ENCODE data around the gene DHRS4L2. TPM values are rescaled to one million over a fixed set of nuclear protein-coding genes. Genes with fewer than 3 reads are reported as not detected.
"Not testable (repeated sequence)": the region's sequence is repeated elsewhere in the genome, so short reads cannot be mapped to it uniquely, and the experiment has no call there.

Gene DHRS4L2
- polyA plus RNA-seq, 3 donors, result 22.1 to 46.6 (median 42.6) TPM

- Histone ChIP-seq H3K79me2 (ENCODE audit: insufficient read depth, low read length) (peaks cover 14% of the 10 kb centered on the region), H3K9me3 (replicated peaks in 1 of 2; ENCODE audit: control insufficient read depth in 1 of 2, insufficient read depth in 1 of 2, low read length in 2 of 2) (peaks cover 7 to 11% of the 10 kb centered on the region in 2 donors), H3K27me3 (ENCODE audit: control insufficient read depth in 2 of 2, insufficient read depth in 2 of 2, low read length in 2 of 2) (no peaks in the 10 kb centered on the region), H3K36me3 (replicated peaks in 1 of 2; ENCODE audit: control insufficient read depth in 1 of 2, insufficient read depth in 2 of 2, low read length in 2 of 2) (peaks cover 3 to 4% of the 10 kb centered on the region in 2 donors), H3K4me3 (replicated peaks in 1 of 3; ENCODE audit: low read depth in 2 of 3, low read length in 3 of 3) (no peak overlapping the region), H3K4me2 (replicated peaks; ENCODE audit: extremely low read depth, low read length, poor library complexity, severe bottlenecking) (no peak overlapping the region), H2AFZ (ENCODE audit: insufficient read depth, low read depth, low read length, poor library complexity, severe bottlenecking) (no peak overlapping the region), H3K4me1 (ENCODE audit: control insufficient read depth in 1 of 2, insufficient read depth in 2 of 2, low read length in 2 of 2) (peaks cover 13 to 23% of the 10 kb centered on the region in 2 donors), H3K9ac (ENCODE audit: insufficient read depth, low read length, poor library complexity, severe bottlenecking) (no peak overlapping the region), H4K20me1 (ENCODE audit: insufficient read depth, low read length) (peaks cover 5% of the 10 kb centered on the region), H3K27ac (ENCODE audit: low read depth in 1 of 2, low read length in 2 of 2) (no peak overlapping the region)
- Mint-ChIP-seq H3K4me3 (no peak overlapping the region), H3K27me3 (ENCODE audit: low read depth in 3 of 3) (no peaks in the 10 kb centered on the region), H3K9me3 (peaks cover 5 to 12% (median 8%) of the 10 kb centered on the region in 7 donors), H3K4me1 (peaks cover 29% of the 10 kb centered on the region), H3K27ac (peak overlapping the region in 1 of 7 donors; percentile 78), H3K36me3 (peaks cover 13 to 27% of the 10 kb centered on the region in 2 donors)
- TF ChIP-seq CTCF (IDR thresholded peaks at IDR 0.05), result no peak
- 100% methylated on average over 4 of the region's 8 CpGs for WGBS (ENCODE audit: insufficient coverage)
- DNase-seq, result no peak
- intact Hi-C loops (cut with micrococcal nuclease), result no loop called here
Observed at GRCh38 chr14:23951590-23952201, 37.0 kb upstream of the DHRS4L2 start.

GRCh38 chr14:23953116-23953463 is 35.6 kb upstream of the DHRS4L2 start:
- peak overlapping the region; percentile 99 to 100 for H3K4me3 Mint-ChIP-seq
- peak overlapping the region in 6 of 7 donors; percentile 8 to 92 (median 83) for H3K27ac Mint-ChIP-seq
- Histone ChIP-seq H3K27ac (ENCODE audit: low read depth in 1 of 2, low read length in 2 of 2) (peak overlapping the region; percentile 31 to 78), H3K4me1 (ENCODE audit: control insufficient read depth in 1 of 2, insufficient read depth in 2 of 2, low read length in 2 of 2) (peaks cover 13 to 23% of the 10 kb centered on the region in 2 donors), H3K9me3 (replicated peaks in 1 of 2; ENCODE audit: control insufficient read depth in 1 of 2, insufficient read depth in 1 of 2, low read length in 2 of 2) (peaks cover 7 to 11% of the 10 kb centered on the region in 2 donors), H3K4me2 (replicated peaks; ENCODE audit: extremely low read depth, low read length, poor library complexity, severe bottlenecking) (peak overlapping the region; percentile 93), H3K4me3 (replicated peaks in 1 of 3; ENCODE audit: low read depth in 2 of 3, low read length in 3 of 3) (peak overlapping the region; percentile 47 to 98 (median 92)), H3K36me3 (replicated peaks in 1 of 2; ENCODE audit: control insufficient read depth in 1 of 2, insufficient read depth in 2 of 2, low read length in 2 of 2) (peaks cover 7 to 11% of the 10 kb centered on the region in 2 donors), H3K9ac (ENCODE audit: insufficient read depth, low read length, poor library complexity, severe bottlenecking) (peak overlapping the region; percentile 77), H2AFZ (ENCODE audit: insufficient read depth, low read depth, low read length, poor library complexity, severe bottlenecking) (peak overlapping the region; percentile 96), H3K79me2 (ENCODE audit: insufficient read depth, low read length) (peaks cover 14% of the 10 kb centered on the region)
- H3K27me3 ChIP-seq (ENCODE audit: control insufficient read depth in 2 of 2, insufficient read depth in 2 of 2, low read length in 2 of 2); H3K27me3 Mint-ChIP-seq (ENCODE audit: low read depth in 3 of 3); H4K20me1 ChIP-seq (ENCODE audit: insufficient read depth, low read length); intact Hi-C loops (cut with micrococcal nuclease): not testable (repeated sequence)
- 47% methylated on average over 4 of the region's 6 CpGs for WGBS (ENCODE audit: insufficient coverage)
- peaks cover 29% of the 10 kb centered on the region for H3K4me1 Mint-ChIP-seq
- DNase-seq, result peak in 2 of 3 donors; percentile 15 to 29
- H3K36me3 Mint-ChIP-seq, result peaks cover 22 to 38% of the 10 kb centered on the region in 2 donors
- H3K9me3 Mint-ChIP-seq, result peaks cover 5 to 12% (median 8%) of the 10 kb centered on the region in 7 donors
